Smooth muscle cell (in vitro differentiated cells): ENCODE results near the gene OR13H1. TPM values are rescaled to one million over a fixed set of nuclear protein-coding genes. Genes with fewer than 3 reads are reported as not detected.

Experiments used
- DNase-seq: peaks from one replicate; lab custom pipeline; 2025; ENCODE audit not compliant: unreplicated experiment; lab: John Stamatoyannopoulos, UW
- H2AFZ ChIP-seq: fragments of 200-600 bp; sonication (generic); 2 replicates; pipeline ENCODE4 v1.6.0; 2016; ENCODE audit warnings: antibody characterized with exemption, low read depth, mild to moderate bottlenecking
- H3F3A ChIP-seq: fragments of 200-600 bp; sonication (generic); 2 replicates; pipeline ENCODE4 v1.6.0; 2017; ENCODE audit warnings: antibody characterized with exemption, low read depth
- H3K27ac ChIP-seq: fragments of 200-600 bp; sonication (generic); 2 replicates; pipeline ENCODE4 v1.5.1; 2016; ENCODE audit warnings: low read depth, mild to moderate bottlenecking
- H3K27me3 ChIP-seq: fragments of 200-600 bp; sonication (generic); 2 replicates; pipeline ENCODE4 v1.6.1; 2016; ENCODE audit warnings: low read depth, mild to moderate bottlenecking
- H3K36me3 ChIP-seq: fragments of 200-600 bp; sonication (generic); 2 replicates; pipeline ENCODE4 v1.5.1; 2016; ENCODE audit warnings: low read depth
- H3K4me1 ChIP-seq: fragments of 200-600 bp; sonication (generic); 2 replicates; pipeline ENCODE4 v1.5.1; 2016; ENCODE audit warnings: low read depth
- H3K4me2 ChIP-seq: fragments of 200-600 bp; sonication (generic); 2 replicates; pipeline ENCODE4 v1.6.0; 2016; ENCODE audit warnings: mild to moderate bottlenecking
- H3K4me3 ChIP-seq: fragments of 200-600 bp; sonication (generic); 2 replicates; pipeline ENCODE4 v1.5.1; 2016; ENCODE audit warnings: mild to moderate bottlenecking
- H3K79me2 ChIP-seq: fragments of 200-600 bp; sonication (generic); 2 replicates; pipeline ENCODE4 v1.6.0; 2016; ENCODE audit warnings: low read depth, mild to moderate bottlenecking
- H3K9ac ChIP-seq: fragments of 200-600 bp; sonication (generic); 2 replicates; pipeline ENCODE4 v1.6.0; 2016; ENCODE audit warnings: low read depth
- H3K9me3 ChIP-seq: fragments of 200-600 bp; sonication (generic); replicated peaks from 2 replicates; pipeline ENCODE4 v1.5.1; 2016; ENCODE audit warnings: low read depth
- H4K20me1 ChIP-seq: fragments of 200-600 bp; sonication (generic); 2 replicates; pipeline ENCODE4 v1.6.0; 2016; ENCODE audit warnings: low read depth
- CTCF ChIP-seq: fragments of 200-600 bp; sonication (generic); IDR thresholded peaks from 2 replicates; pipeline ENCODE4 v1.5.1; 2017; ENCODE audit warnings: borderline replicate concordance, mild to moderate bottlenecking, antibody characterized with exemption; ENCODE audit not compliant: insufficient read depth, poor library complexity, severe bottlenecking
- WGBS: methylation state at CpG from one replicate; pipeline ENCODE4 v1.1.7; 2016; ENCODE audit warnings: low lambda C conversion rate; 5-methylcytosine and 5-hydroxymethylcytosine counted together
- polyA plus RNA-seq: library from polyadenylated mRNA; unstranded; fragments of >200 nt; fragmentation: Nextera tagmentation; extraction: Ambion mirVana; gene quantifications from 2 replicates; pipeline ENCODE4 v1.2.1, GENCODE V29; 2016
- total RNA-seq: library from RNA; depleted of rRNA; stranded (reverse); fragments of >200 nt; gene quantifications from 2 replicates; pipeline ENCODE4 v1.2.3, GENCODE V29; 2014

OR13H1 gene
- total and polyA plus RNA-seq, 2 experiments from 2014 or later = 0.15 TPM; not detected in 1

- peak overlapping the region; percentile 12 for H3K4me2 ChIP-seq
- H3K4me3 ChIP-seq = no peak overlapping the region
- H3K27me3 ChIP-seq = no peaks in the 10 kb centered on the region
- H3F3A ChIP-seq = peaks cover 5% of the 10 kb centered on the region
- no peaks in the 10 kb centered on the region for H3K36me3 ChIP-seq
- 33% methylated on average over 4 of the region's 4 CpGs for WGBS
- no peaks in the 10 kb centered on the region for H3K4me1 ChIP-seq
- no peak overlapping the region for H3K9ac ChIP-seq
- TF ChIP-seq CTCF = no peak
- peak overlapping the region; percentile 52 for H3K27ac ChIP-seq
- no peaks in the 10 kb centered on the region for H4K20me1 ChIP-seq
- H3K79me2 ChIP-seq = no peaks in the 10 kb centered on the region
- no peak overlapping the region for H2AFZ ChIP-seq
- DNase-seq = no peak
- H3K9me3 ChIP-seq = no peaks in the 10 kb centered on the region
These were observed 45.1 kb downstream of the OR13H1 start for GRCh38 chrX:131588995-131589394.
